C4-2B (cell line): ENCODE measurements around the gene SIRT5.

Source experiments
- CTCF ChIP-seq: fragments of 450-650 bp; conservative IDR thresholded peaks from 2 replicates; pipeline ENCODE4 v1.5.1; 2017; ENCODE audit warnings: mild to moderate bottlenecking
- ZFX ChIP-seq: fragments of 450-650 bp; IDR thresholded peaks from 2 replicates; pipeline ENCODE4 v1.6.1; 2017

- TF ChIP-seq CTCF (no peak), ZFX (no peak)
These were observed 58.9 kb downstream of the SIRT5 start for GRCh38 chr6:13633343-13633742.
